GM19025 (cell line): ENCODE measurements around the gene MLF2.

ENCODE experiments used
- ATAC-seq: cut with Tn5 transposase; IDR thresholded peaks from one replicate; pipeline ENCODE4 v1.9.1; 2021; ENCODE audit warnings: mild to moderate bottlenecking, low read depth, moderate library complexity; ENCODE audit not compliant: unreplicated experiment

The MLF2 gene

GRCh38 chr12:6752921-6753771, at the start of gene MLF2:
TSS of gene MLF2 (minus strand) at chr12:6753141. CDS start at chr12:6752334, 807 bp downstream.
- ATAC-seq: peak; percentile 79

GRCh38 chr12:6799147-6799546, 46.2 kb upstream of the MLF2 start:
- ATAC-seq: no peak

- ATAC-seq: no peak
Observed at GRCh38 chr12:6796576-6796975, 43.6 kb upstream of the MLF2 start.

GRCh38 chr12:6795088-6795487, 42.1 kb upstream of the MLF2 start:
- no peak for ATAC-seq

GRCh38 chr12:6792522-6793201, 39.7 kb upstream of the MLF2 start:
- ATAC-seq: no peak

- no peak for ATAC-seq
Observed at GRCh38 chr12:6791931-6792520, 39.1 kb upstream of the MLF2 start.

GRCh38 chr12:6790496-6791150, 37.7 kb upstream of the MLF2 start:
- ATAC-seq: no peak

- ATAC-seq: no peak
Observed at GRCh38 chr12:6788972-6789924, 36.3 kb upstream of the MLF2 start, which contains the start of gene CD4. TSS of gene CD4 (plus strand) at chr12:6789528. CDS start at chr12:6800139, 10,611 bp downstream.

- no peak for ATAC-seq
Observed at GRCh38 chr12:6787309-6787708, 34.4 kb upstream of the MLF2 start.

GRCh38 chr12:6786416-6787094, 33.6 kb upstream of the MLF2 start:
- ATAC-seq: no peak

- no peak for ATAC-seq
Observed at GRCh38 chr12:6784761-6785160, 31.8 kb upstream of the MLF2 start.

- ATAC-seq: no peak
Observed at GRCh38 chr12:6784296-6784695, 31.4 kb upstream of the MLF2 start.

GRCh38 chr12:6783828-6784227, 30.9 kb upstream of the MLF2 start:
- ATAC-seq: no peak

- ATAC-seq: no peak
Observed at GRCh38 chr12:6782850-6783566, 30.1 kb upstream of the MLF2 start.

GRCh38 chr12:6782119-6782518, 29.2 kb upstream of the MLF2 start:
- no peak for ATAC-seq

GRCh38 chr12:6780573-6780972, 27.6 kb upstream of the MLF2 start:
- no peak for ATAC-seq

- no peak for ATAC-seq
Observed at GRCh38 chr12:6779708-6780432, 26.9 kb upstream of the MLF2 start.
